Loucy (cell line): ENCODE data around the gene RACK1.

Experiments used
- H2AFZ ChIP-seq: fragments of 200-600 bp; sonication (generic); 2 replicates; pipeline ENCODE4 v1.6.0; 2016; ENCODE audit warnings: antibody characterized with exemption, mild to moderate bottlenecking, low read length, moderate library complexity
- H3F3A ChIP-seq: fragments of 200-600 bp; 2 replicates; pipeline ENCODE4 v1.6.0; 2016; ENCODE audit warnings: antibody characterized with exemption, low read depth, mild to moderate bottlenecking
- H3K27me3 ChIP-seq: fragments of 200-600 bp; sonication (generic); 2 replicates; pipeline ENCODE4 v1.6.1; 2014; ENCODE audit warnings: low read length, mild to moderate bottlenecking; ENCODE audit not compliant: insufficient read depth, poor library complexity, severe bottlenecking
- H3K36me3 ChIP-seq: fragments of 200-600 bp; sonication (generic); 2 replicates; pipeline ENCODE4 v1.6.1; 2016; ENCODE audit warnings: low read length; ENCODE audit not compliant: insufficient read depth
- H3K4me1 ChIP-seq: fragments of 200-600 bp; sonication (generic); 2 replicates; pipeline ENCODE4 v1.5.1; 2014; ENCODE audit warnings: low read length, mild to moderate bottlenecking; ENCODE audit not compliant: insufficient read depth, poor library complexity, severe bottlenecking
- H3K4me2 ChIP-seq: fragments of 200-600 bp; sonication (generic); 2 replicates; pipeline ENCODE4 v1.6.0; 2014; ENCODE audit warnings: antibody characterized with exemption, low read length, low read depth, mild to moderate bottlenecking; ENCODE audit not compliant: poor library complexity, severe bottlenecking
- H3K4me3 ChIP-seq: fragments of 200-600 bp; sonication (generic); 2 replicates; pipeline ENCODE4 v1.5.1; 2014; ENCODE audit warnings: low read length, mild to moderate bottlenecking, mixed read lengths; ENCODE audit not compliant: poor library complexity, severe bottlenecking
- H3K79me2 ChIP-seq: fragments of 200-600 bp; sonication (generic); 2 replicates; pipeline ENCODE4 v1.6.1; 2014; ENCODE audit warnings: low read length; ENCODE audit not compliant: insufficient read depth
- H3K9ac ChIP-seq: fragments of 200-600 bp; sonication (generic); 2 replicates; pipeline ENCODE4 v1.6.0; 2014; ENCODE audit warnings: mild to moderate bottlenecking, low read depth, low read length, moderate library complexity; ENCODE audit not compliant: poor library complexity, severe bottlenecking
- H3K9me2 ChIP-seq: fragments of 200-600 bp; sonication (generic); replicated peaks from 2 replicates; pipeline ENCODE4 v1.6.1; 2016; ENCODE audit warnings: low read depth, low read length, mixed read lengths
- H3K9me3 ChIP-seq: fragments of 200-600 bp; sonication (generic); 2 replicates; pipeline ENCODE4 v1.6.1; 2014; ENCODE audit warnings: mild to moderate bottlenecking, antibody characterized with exemption, low read length, low read depth; ENCODE audit not compliant: insufficient read depth
- H4K20me1 ChIP-seq: fragments of 200-600 bp; sonication (generic); 2 replicates; pipeline ENCODE4 v1.6.0; 2014; ENCODE audit warnings: antibody characterized with exemption, low read length, mild to moderate bottlenecking; ENCODE audit not compliant: insufficient read depth, poor library complexity, severe bottlenecking
- EZH2phosphoT487 ChIP-seq: fragments of 200-600 bp; IDR thresholded peaks from 2 replicates; pipeline ENCODE4 v1.6.1; 2018; ENCODE audit warnings: antibody characterized with exemption, mild to moderate bottlenecking, moderate library complexity, borderline replicate concordance
- TF ChIP-seq, protein P1 (sequence below): fragments of 200-600 bp; sonication (generic); conservative IDR thresholded peaks from 2 replicates; pipeline ENCODE4 v1.5.1; 2014; ENCODE audit warnings: mild to moderate bottlenecking, antibody characterized with exemption, low read length

Gene RACK1

DNA sequence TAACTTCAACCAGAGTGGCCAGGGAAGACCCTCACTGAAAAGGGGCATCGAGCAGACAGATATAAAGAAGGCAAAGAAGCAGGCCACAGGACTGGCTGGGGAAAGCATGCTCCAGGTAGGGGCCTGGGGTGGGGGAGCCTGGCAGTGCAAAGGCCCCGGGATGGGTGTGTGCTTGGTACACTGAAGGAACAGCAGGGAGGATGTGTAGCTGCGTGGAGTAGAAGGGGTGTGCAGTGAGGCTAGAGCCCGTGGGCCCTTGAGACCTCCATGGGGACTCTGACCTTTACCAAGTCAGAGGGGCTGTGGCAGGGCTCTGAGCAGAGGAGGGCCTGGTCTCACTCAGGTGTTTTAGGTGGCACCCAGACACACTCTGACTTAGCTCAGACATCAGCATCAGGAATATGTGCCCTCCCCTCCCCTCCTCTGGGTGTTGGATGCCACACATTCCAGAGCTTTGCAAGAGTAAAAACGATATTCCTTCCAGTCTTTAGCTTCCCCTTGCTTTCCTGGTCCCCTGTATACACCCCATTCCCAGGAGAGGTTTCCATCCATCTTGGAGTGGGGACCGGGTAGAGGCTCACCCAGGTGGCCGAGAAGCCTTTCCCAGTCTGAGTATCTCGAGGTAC is 46.3 kb downstream of the RACK1 start:
- H4K20me1 ChIP-seq, result no peaks in the 10 kb centered on the region
- no peaks in the 10 kb centered on the region for H3K9me2 ChIP-seq
- no peaks in the 10 kb centered on the region for H3K9me3 ChIP-seq
- no peak overlapping the region for H3K4me2 ChIP-seq
- H3K4me1 ChIP-seq, result peaks cover 3% of the 10 kb centered on the region
- H2AFZ ChIP-seq, result no peak overlapping the region
- TF ChIP-seq EZH2phosphoT487, result no peak
- TF ChIP-seq, protein P1, sequence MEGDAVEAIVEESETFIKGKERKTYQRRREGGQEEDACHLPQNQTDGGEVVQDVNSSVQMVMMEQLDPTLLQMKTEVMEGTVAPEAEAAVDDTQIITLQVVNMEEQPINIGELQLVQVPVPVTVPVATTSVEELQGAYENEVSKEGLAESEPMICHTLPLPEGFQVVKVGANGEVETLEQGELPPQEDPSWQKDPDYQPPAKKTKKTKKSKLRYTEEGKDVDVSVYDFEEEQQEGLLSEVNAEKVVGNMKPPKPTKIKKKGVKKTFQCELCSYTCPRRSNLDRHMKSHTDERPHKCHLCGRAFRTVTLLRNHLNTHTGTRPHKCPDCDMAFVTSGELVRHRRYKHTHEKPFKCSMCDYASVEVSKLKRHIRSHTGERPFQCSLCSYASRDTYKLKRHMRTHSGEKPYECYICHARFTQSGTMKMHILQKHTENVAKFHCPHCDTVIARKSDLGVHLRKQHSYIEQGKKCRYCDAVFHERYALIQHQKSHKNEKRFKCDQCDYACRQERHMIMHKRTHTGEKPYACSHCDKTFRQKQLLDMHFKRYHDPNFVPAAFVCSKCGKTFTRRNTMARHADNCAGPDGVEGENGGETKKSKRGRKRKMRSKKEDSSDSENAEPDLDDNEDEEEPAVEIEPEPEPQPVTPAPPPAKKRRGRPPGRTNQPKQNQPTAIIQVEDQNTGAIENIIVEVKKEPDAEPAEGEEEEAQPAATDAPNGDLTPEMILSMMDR, result no peak
- no peaks in the 10 kb centered on the region for H3K27me3 ChIP-seq
- H3F3A ChIP-seq, result no peaks in the 10 kb centered on the region
- no peaks in the 10 kb centered on the region for H3K79me2 ChIP-seq
- H3K4me3 ChIP-seq, result no peak overlapping the region
- no peaks in the 10 kb centered on the region for H3K36me3 ChIP-seq
- no peak overlapping the region for H3K9ac ChIP-seq

DNA sequence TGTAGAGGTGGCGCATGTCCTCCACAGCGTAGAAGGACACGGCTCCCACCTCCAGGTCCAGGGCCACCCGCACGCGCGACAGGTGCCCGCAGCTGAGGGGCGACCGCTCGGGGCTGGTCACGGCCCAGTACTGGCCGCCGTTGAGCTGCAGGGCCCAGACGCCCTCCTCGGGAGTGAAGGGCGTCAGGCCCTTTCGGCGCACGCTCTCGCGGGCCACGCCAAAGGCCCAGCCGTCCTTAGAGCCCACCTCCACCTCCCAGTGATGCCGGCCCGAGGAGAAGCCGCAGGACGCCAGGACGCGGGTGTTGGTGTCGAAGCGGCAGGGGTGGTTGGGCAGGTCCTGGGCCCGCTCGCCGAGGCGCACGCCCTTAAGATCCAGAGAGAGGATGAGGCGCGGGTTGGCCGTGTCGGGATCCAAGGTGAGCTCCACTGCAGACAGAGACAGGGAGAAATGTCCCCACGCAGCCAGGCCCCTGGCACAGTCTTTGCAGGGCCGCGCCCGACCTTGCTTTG is 48.4 kb downstream of the RACK1 start:
- no peaks in the 10 kb centered on the region for H3K36me3 ChIP-seq
- H3K9me3 ChIP-seq, result no peaks in the 10 kb centered on the region
- no peaks in the 10 kb centered on the region for H4K20me1 ChIP-seq
- peaks cover 7% of the 10 kb centered on the region for H3K4me1 ChIP-seq
- no peak for TF ChIP-seq EZH2phosphoT487
- TF ChIP-seq, protein P1, result no peak
- H2AFZ ChIP-seq, result no peak overlapping the region
- H3K4me2 ChIP-seq, result no peak overlapping the region
- no peaks in the 10 kb centered on the region for H3F3A ChIP-seq
- H3K4me3 ChIP-seq, result no peak overlapping the region
- H3K9me2 ChIP-seq, result no peaks in the 10 kb centered on the region
- H3K79me2 ChIP-seq, result no peaks in the 10 kb centered on the region
- H3K27me3 ChIP-seq, result no peaks in the 10 kb centered on the region
- H3K9ac ChIP-seq, result no peak overlapping the region

DNA sequence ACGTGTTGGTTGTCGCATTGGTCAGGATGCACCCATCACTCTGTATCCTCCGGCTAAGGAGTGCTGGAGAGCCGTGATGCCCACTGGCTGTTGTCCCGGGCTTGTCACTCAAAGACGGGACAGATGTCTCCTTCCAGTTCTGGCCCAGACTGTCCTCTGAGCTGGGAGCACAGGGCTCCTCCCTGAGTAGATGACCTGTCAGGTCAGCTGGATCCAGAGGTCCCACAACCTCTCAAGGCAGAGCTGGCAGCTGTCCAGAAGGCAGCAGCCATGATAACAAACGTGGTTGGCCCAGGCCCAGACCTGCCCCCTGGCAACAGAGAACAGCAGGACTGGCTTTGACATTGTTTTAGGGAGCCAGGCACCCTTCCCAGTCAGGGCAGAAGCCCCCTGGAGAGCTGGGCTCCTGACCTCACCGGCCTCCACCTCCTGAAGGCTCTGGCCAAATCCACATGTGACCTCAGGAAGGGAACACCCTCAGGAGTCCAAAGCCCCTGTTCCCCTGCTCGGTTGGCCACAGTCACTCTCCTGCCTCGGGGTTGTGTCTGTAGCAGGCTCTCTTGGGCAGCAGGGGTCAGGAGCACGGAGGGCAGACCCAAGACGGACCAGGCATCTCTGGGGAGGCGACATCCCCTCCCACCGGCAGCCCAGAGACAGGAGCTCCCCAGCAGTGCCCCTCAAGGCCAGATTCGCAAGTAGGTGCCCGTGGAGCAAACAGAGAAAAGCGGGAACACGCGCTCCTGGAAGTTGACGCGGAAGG is 49.0 kb downstream of the RACK1 start:
- Histone ChIP-seq H2AFZ (no peak overlapping the region), H3K4me3 (no peak overlapping the region), H3K79me2 (no peaks in the 10 kb centered on the region), H3K9ac (no peak overlapping the region), H3K4me1 (peaks cover 7% of the 10 kb centered on the region), H3K27me3 (no peaks in the 10 kb centered on the region), H3F3A (no peaks in the 10 kb centered on the region), H3K36me3 (no peaks in the 10 kb centered on the region), H4K20me1 (no peaks in the 10 kb centered on the region), H3K4me2 (no peak overlapping the region), H3K9me3 (no peaks in the 10 kb centered on the region), H3K9me2 (no peaks in the 10 kb centered on the region)
- TF ChIP-seq EZH2phosphoT487, result no peak
- TF ChIP-seq, protein P1, result no peak
